ENCODE data around the gene ONECUT3.

Gene ONECUT3

DNA sequence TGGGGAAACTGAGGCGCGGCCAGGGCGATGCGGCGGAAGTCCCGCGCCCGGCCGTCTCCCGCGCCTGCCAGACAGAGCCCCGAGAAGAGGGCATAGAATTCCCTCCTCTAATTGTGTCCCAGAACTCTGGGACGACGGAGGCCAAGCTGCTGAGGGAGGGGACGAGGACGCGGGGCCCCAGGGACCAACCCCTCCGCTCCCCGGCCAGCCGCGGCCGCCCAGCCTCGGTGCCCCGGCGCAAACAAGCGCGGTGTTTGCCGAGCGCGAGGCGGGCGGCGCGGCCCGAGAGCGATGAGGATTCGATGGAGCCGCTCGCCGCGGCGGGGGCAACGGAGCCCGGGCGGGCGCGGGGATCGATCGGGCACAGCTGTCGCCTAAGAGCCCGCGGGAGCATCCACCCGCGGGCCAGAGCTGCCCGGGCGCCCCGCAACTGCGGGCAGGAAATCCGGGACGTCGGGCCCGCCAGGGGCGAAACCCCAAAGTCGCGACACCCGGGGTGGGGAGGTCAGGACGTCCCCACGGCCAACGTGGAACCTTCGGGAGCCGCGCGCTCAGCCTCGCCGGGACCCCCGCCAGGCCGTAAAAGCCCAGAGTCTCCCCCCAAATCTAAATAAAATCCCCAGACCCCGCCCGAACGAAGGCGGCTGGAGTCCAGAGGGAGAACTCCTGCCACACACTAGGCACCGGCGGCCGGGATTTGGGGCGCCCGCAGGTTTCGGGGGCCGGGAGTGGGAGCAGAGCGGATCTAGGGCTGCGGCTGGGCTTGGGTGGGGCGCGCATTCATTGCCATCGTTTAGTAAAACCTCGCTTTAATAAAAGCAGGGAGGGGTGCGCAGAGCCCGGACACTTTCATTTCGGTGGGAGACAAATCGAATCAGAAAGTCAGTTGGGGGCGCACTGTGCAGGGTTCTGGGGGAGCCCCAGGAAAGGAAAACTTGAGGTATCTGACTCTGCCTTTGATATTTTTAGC, 3.6 kb upstream of the ONECUT3 start (continued):
- TF ChIP-seq PRDM10 (tag by site-specific recombination; IDR thresholded peaks at IDR 0.05) (0 out of 2 replicates have a peak, but pooled peaks have one; percentile 49), ZNF677 (tag by site-specific recombination; IDR thresholded peaks at IDR 0.05) (no peak), PRDM4 (tag by site-specific recombination; IDR thresholded peaks at IDR 0.05) (no peak), ZBTB44 (tag by site-specific recombination; IDR thresholded peaks at IDR 0.05) (no peak), ZNF76 (tag by site-specific recombination; IDR thresholded peaks at IDR 0.05; ENCODE audit: borderline replicate concordance, low read depth) (0 out of 2 replicates have a peak, but pooled peaks have one; percentile 25), ZBTB7A (tag by site-specific recombination; IDR thresholded peaks at IDR 0.05; ENCODE audit: low read depth) (0 out of 2 replicates have a peak, but pooled peaks have one; percentile 43), ZNF449 (tag by site-specific recombination; IDR thresholded peaks at IDR 0.05) (0 out of 2 replicates have a peak, but pooled peaks have one; percentile 27), OVOL3 (tag by site-specific recombination; IDR thresholded peaks at IDR 0.05) (no peak), ZBTB48 (tag by site-specific recombination; IDR thresholded peaks at IDR 0.05) (no peak), ZNF324 (tag by site-specific recombination; IDR thresholded peaks at IDR 0.05) (no peak), TSHZ1 (tag by site-specific recombination; IDR thresholded peaks at IDR 0.05; ENCODE audit: borderline replicate concordance) (no peak), ZBTB20 (tag by site-specific recombination; IDR thresholded peaks at IDR 0.05) (peak; percentile 22; the same call in 1 of the 2 replicates), GLIS1 (tag by site-specific recombination; IDR thresholded peaks at IDR 0.05) (no peak)
- TF ChIP-seq, protein P1, sequence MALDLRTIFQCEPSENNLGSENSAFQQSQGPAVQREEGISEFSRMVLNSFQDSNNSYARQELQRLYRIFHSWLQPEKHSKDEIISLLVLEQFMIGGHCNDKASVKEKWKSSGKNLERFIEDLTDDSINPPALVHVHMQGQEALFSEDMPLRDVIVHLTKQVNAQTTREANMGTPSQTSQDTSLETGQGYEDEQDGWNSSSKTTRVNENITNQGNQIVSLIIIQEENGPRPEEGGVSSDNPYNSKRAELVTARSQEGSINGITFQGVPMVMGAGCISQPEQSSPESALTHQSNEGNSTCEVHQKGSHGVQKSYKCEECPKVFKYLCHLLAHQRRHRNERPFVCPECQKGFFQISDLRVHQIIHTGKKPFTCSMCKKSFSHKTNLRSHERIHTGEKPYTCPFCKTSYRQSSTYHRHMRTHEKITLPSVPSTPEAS (tag by site-specific recombination; IDR thresholded peaks at IDR 0.05) = no peak

Measured in HEK293 (cell line).